Activated CD4-positive, alpha-beta T cell treated with anti-CD3 and anti-CD28 coated beads, Interleukin-10, Interleukin-2, amounts not matched to agents 100 ng/mL and 50 ng/mL, durations not matched to agents 16 hours and 8 hours (primary cell): Measurements from ENCODE around the gene EEF1A1.
"Not testable (repeated sequence)": the region's sequence is repeated elsewhere in the genome, so short reads cannot be mapped to it uniquely, and the experiment has no call there.

ENCODE experiments used
- DNase-seq: peaks from one replicate; pipeline ENCODE4 v3.0.0-alpha.2; 2020

Gene EEF1A1

GRCh38 chr6:73520688-73521350 lies at the start of gene EEF1A1:
EEF1A1 (minus strand) TSS chr6:73521032; CDS start chr6:73520026, 1,006 bp downstream.
- DNase-seq = peak; percentile 100

- DNase-seq = no peak
These were observed 48.3 kb upstream of the EEF1A1 start for GRCh38 chr6:73569121-73569520.

- no peak for DNase-seq
These were observed 46.2 kb upstream of the EEF1A1 start for GRCh38 chr6:73566954-73567591.

GRCh38 chr6:73566486-73566871 lies 45.6 kb upstream of the EEF1A1 start:
- DNase-seq = not testable (repeated sequence)

- no peak for DNase-seq
These were observed 45.1 kb upstream of the EEF1A1 start for GRCh38 chr6:73565767-73566485.

- DNase-seq = no peak
These were observed 43.9 kb upstream of the EEF1A1 start for GRCh38 chr6:73564578-73565345.

GRCh38 chr6:73562558-73562957 lies 41.7 kb upstream of the EEF1A1 start:
- DNase-seq = no peak

- no peak for DNase-seq
These were observed 40.1 kb upstream of the EEF1A1 start for GRCh38 chr6:73560853-73561407.

GRCh38 chr6:73560182-73560732 lies 39.4 kb upstream of the EEF1A1 start:
- DNase-seq = peak; percentile 10

GRCh38 chr6:73559399-73559794 lies 38.6 kb upstream of the EEF1A1 start:
- not testable (repeated sequence) for DNase-seq

- no peak for DNase-seq
These were observed 38.0 kb upstream of the EEF1A1 start for GRCh38 chr6:73558624-73559398.

GRCh38 chr6:73556836-73557235 lies 36.0 kb upstream of the EEF1A1 start:
- DNase-seq = no peak

- DNase-seq = not testable (repeated sequence)
These were observed 34.6 kb upstream of the EEF1A1 start for GRCh38 chr6:73555380-73555949.

- not testable (repeated sequence) for DNase-seq
These were observed 30.3 kb upstream of the EEF1A1 start for GRCh38 chr6:73551115-73551514.

GRCh38 chr6:73548458-73549446 lies 27.9 kb upstream of the EEF1A1 start:
- DNase-seq = no peak

GRCh38 chr6:73547036-73547435 lies 26.2 kb upstream of the EEF1A1 start:
- no peak for DNase-seq

- no peak for DNase-seq
These were observed 22.1 kb upstream of the EEF1A1 start for GRCh38 chr6:73542891-73543290.

- DNase-seq = not testable (repeated sequence)
These were observed 21.6 kb upstream of the EEF1A1 start for GRCh38 chr6:73542481-73542880.

GRCh38 chr6:73538116-73538779 lies 17.4 kb upstream of the EEF1A1 start:
- no peak for DNase-seq
